Epithelial cell of esophagus (primary cell): ENCODE data around the gene SLC25A26.
A peak's percentile ranks its signal among the peaks of the same experiment; 100 is the strongest.

ENCODE experiments used
- DNase-seq: peaks from one replicate; pipeline ENCODE4 v3.0.0; 2010; ENCODE audit warnings: low read depth
- H3K4me3 ChIP-seq: 2 replicates; pipeline ENCODE4 v1.5.1; 2011; ENCODE audit warnings: mild to moderate bottlenecking, low read length, control low read depth
- TF ChIP-seq, protein P1 (sequence below): IDR thresholded peaks from 2 replicates; pipeline ENCODE4 v1.5.1; 2011; ENCODE audit warnings: low read depth, mild to moderate bottlenecking, low read length, control low read depth, inconsistent platforms; ENCODE audit not compliant: insufficient read depth; ENCODE audit errors: missing control alignments

SLC25A26 gene

DNA sequence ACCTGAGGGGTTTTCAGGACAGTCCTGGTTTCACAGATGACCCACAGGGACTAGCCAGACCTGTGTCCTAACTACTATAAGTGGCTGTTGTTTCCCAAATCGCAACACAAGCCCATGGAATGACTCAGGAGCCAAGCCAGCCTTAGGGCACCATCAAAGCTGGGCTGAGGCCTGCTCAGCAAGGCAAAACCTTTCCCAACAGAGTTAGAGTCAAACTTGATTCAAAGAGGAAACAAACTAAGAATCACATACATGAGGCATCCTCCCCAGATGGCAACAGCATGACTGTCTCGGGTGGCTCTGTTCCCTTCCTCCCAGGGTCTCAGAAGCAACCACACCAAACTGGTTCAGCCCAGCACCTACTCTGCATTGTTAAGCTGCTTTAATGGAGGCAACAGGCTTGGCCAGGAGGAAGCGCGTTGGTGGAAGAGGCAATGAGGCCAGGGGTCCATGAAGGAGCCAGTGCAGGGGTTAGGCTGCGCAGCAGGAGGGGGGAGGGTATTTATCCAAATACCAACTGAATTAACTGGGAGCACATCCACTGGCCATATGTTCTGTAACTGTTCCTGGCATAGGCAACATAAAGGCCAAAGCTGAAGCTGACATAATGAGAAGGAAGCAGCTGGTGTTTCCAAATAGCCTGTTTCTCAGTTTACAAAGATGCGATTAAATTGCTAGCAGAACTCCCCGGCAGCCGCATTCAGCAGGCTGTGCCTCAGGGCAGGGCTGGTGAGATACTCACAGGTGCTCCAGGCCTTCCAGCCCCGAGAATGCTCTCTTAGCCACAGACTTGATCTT lies 177.6 kb downstream of the SLC25A26 start:
- TF ChIP-seq, protein P1, sequence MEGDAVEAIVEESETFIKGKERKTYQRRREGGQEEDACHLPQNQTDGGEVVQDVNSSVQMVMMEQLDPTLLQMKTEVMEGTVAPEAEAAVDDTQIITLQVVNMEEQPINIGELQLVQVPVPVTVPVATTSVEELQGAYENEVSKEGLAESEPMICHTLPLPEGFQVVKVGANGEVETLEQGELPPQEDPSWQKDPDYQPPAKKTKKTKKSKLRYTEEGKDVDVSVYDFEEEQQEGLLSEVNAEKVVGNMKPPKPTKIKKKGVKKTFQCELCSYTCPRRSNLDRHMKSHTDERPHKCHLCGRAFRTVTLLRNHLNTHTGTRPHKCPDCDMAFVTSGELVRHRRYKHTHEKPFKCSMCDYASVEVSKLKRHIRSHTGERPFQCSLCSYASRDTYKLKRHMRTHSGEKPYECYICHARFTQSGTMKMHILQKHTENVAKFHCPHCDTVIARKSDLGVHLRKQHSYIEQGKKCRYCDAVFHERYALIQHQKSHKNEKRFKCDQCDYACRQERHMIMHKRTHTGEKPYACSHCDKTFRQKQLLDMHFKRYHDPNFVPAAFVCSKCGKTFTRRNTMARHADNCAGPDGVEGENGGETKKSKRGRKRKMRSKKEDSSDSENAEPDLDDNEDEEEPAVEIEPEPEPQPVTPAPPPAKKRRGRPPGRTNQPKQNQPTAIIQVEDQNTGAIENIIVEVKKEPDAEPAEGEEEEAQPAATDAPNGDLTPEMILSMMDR = no peak
- DNase-seq = peak; percentile 86
- H3K4me3 ChIP-seq = no peak overlapping the region

DNA sequence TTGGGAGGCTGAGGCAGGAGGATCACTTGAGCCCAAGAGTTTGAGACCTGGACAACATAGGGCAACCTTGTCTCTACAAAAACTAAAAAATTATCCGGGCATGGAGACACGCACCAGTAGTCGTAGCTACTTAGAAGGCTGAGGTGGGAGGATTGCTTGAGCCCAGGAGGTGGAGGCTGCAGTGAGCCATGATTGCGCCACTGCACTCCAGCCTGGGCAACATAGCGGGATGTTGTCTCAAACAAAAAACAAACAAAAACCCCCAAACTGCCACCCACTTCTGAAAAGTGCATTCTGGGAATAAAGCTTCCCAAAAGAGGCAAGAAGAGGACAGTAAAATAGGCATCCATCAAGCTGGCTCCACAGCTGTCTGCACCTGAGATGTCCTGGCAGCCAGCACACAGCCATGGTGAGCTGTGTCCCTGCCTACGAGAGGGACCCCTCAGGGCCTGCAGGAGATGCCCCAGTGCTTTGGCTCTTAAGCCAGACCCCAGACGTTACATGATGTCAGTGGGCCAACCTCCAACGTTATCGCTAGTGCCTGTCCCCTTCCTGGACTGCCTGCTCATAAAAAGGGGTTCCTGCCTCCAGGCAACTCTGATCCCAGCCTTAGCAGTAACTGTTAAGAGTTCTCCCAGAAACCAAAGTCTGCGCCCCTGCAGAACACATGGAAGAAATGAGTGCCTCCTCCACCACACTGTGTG lies 178.9 kb downstream of the SLC25A26 start:
- no peak for DNase-seq
- TF ChIP-seq, protein P1 = no peak
- H3K4me3 ChIP-seq = no peak overlapping the region

DNA sequence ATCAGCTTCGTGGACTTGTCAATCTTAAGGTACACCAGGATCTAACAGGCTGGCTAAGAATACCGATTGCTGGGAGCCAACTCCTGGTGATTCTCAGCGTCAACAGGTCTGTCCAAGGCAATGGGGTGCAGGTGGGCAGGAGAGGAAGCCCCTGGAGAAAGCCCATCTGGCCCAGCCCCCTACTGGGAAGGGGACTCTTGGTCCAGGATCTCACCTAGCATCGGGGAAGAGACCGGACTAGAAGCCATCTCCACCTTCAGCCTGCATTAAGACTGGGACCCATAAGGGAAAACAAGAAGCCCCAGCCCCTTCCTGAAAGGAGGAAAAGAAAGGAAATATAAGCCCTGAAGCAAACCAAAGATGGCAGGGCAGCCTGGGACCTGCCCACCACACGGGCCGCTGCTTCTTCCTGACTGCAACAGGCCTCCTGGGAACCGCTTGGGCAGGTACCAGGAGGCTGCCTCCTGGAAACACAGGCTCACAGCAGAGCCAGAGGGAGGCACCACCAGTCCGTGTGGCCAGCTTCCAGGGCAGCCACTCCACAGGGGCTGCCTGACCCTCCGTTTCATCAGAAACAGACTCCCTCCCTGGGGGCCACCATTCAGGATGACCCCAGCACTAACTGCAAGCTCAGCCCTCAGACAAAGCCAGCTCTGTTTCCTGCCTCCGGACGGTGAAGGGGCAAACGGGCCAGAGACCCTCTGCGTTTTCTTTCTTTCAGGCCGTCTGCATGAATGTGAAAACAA lies 179.8 kb downstream of the SLC25A26 start:
- TF ChIP-seq, protein P1 = no peak
- no peak for DNase-seq
- no peak overlapping the region for H3K4me3 ChIP-seq

DNA sequence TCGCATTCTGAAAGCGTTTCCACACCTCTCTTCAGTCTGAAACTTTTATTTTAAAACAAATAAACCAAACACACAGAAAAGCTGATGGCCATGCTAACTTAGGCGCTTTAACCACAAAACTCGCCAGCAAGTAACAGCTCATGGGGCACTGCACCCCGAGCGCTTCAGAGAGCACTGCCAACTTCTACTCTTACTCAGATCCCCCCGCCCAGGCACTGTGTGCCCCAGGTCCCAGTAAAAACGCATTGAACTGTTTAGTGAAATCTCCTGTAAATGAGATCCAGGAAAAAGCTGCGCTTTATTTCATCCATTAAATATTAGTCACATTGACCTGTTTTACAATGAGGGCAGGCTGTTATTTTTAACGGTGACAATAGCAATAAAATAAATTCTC lies 180.4 kb downstream of the SLC25A26 start:
- DNase-seq = no peak
- H3K4me3 ChIP-seq = no peak overlapping the region
- TF ChIP-seq, protein P1 = no peak

DNA sequence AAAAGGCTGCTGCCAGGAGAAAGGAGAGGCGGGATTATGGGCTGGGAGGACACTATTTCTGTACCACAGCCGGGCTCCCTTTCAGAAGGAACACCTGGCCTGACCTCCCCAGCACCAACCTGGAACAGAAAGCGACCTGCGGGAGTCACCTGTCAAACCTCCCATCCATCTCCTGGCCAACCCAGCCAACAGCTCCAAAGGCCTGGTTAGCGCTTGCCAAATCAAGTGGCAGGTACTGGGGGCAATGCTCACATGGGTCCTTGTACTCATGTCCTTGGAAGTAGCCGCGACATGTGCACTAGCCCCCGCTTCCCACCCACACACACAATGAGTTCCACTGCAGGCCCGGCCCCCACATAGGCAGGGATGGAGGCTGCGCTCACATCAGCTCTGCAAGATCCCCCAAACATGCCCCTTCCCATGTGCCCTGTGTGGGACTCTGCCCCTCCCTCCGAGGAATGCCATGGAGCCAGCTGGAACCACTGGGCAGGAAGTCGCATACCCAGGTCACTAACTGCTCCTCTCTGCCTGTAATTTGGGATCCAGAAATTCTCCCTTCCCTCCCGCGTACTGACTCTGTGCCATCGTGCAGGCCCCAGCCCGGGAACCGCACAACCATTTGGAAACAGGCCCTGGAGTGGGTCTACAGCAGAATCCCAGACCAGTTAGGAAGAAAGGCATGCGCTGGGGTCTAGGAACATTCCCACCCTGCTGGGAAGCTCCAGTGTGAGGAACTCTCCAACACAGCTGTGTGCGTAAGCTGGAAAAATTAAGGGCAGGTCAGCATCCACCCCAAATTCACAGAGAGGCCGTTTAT lies 181.1 kb downstream of the SLC25A26 start:
- DNase-seq = no peak
- no peak overlapping the region for H3K4me3 ChIP-seq
- TF ChIP-seq, protein P1 = no peak

DNA sequence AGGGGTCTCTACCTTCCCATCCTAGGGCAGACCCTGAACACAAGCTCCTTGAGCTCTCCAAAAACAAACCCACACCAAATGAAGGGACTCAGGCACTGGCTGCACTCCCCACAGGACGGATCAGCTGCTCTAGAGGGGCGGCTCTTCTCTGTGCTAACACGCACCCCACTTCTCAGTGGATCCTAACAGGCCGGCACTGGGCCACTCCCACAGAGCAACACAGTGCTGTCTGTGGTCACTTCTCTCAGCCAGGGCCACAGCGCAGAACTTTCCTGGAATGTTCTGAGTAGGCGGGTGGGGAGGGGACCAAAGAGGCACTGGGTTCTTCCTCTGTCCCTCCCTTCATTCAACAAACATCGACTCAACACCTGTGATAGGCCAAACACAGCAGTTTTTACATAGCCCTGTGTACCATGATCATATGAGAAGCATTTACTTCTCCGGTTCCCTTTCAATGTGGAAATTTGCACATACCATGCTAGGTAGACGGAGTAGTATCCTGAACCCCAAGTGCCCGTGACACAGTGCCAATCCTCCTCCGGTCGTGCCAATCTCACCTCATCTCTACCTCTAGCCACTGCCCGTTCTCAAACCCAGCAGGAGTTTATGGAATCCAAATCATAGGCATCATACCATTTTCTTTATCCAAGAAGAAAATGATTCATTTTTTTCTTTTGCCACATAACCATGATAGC lies 181.9 kb downstream of the SLC25A26 start:
- DNase-seq = no peak
- no peak overlapping the region for H3K4me3 ChIP-seq
- TF ChIP-seq, protein P1 = no peak
